Calu3 (cell line): ENCODE results near the gene OR2V2. TPM values are rescaled to one million over a fixed set of nuclear protein-coding genes. Genes with fewer than 3 reads are reported as not detected.
A peak's percentile ranks its signal among the peaks of the same experiment; 100 is the strongest.
"Not testable (repeated sequence)": the region's sequence is repeated elsewhere in the genome, so short reads cannot be mapped to it uniquely, and the experiment has no call there.

ENCODE experiments used
- BruUV-seq: library from RNA; stranded (reverse); fragments of 400-500 nt; replicated peaks from 2 replicates; lab custom pipeline; 2021; lab: Mats Ljungman, UMichigan
- CTCF ChIA-PET: fragments of 300-600 bp; sonication (Branson Sonifier 250); formaldehyde crosslinking; loops from one replicate; lab custom pipeline; 2022; ENCODE audit warnings: antibody characterized with exemption; lab: Charles Lee
- DNase-seq: peaks from one replicate; pipeline ENCODE4 v3.0.0; 2022
- H3K27ac Mint-ChIP-seq: one replicate; pipeline ENCODE4 v1.8.0; 2022; ENCODE audit warnings: mixed read lengths; ENCODE audit not compliant: unreplicated experiment
- H3K27me3 Mint-ChIP-seq: one replicate; pipeline ENCODE4 v1.8.0; 2022; ENCODE audit warnings: mixed read lengths; ENCODE audit not compliant: unreplicated experiment
- H3K36me3 Mint-ChIP-seq: one replicate; pipeline ENCODE4 v1.8.0; 2022; ENCODE audit warnings: mild to moderate bottlenecking, moderate library complexity, mixed read lengths; ENCODE audit not compliant: insufficient read depth, unreplicated experiment
- H3K4me1 Mint-ChIP-seq: one replicate; pipeline ENCODE4 v1.8.0; 2022; ENCODE audit warnings: mild to moderate bottlenecking, low read depth, mixed read lengths; ENCODE audit not compliant: unreplicated experiment
- H3K4me3 Mint-ChIP-seq: one replicate; pipeline ENCODE4 v1.8.0; 2022; ENCODE audit warnings: mild to moderate bottlenecking, low read depth, moderate library complexity, mixed read lengths; ENCODE audit not compliant: unreplicated experiment
- H3K9me3 Mint-ChIP-seq: one replicate; pipeline ENCODE4 v1.8.0; 2022; ENCODE audit warnings: low read depth, mixed read lengths; ENCODE audit not compliant: unreplicated experiment
- CTCF ChIP-seq: fragments of 200-600 bp; IDR thresholded peaks from one replicate; pipeline ENCODE4 v1.8.0; 2022; ENCODE audit warnings: antibody characterized with exemption; ENCODE audit not compliant: unreplicated experiment
- intact Hi-C: fragments of 100-400 bp; cut with micrococcal nuclease; formaldehyde crosslinking; loops from one replicate; pipeline ENCODE4 v1.10.0; 2022; ENCODE audit not compliant: unreplicated experiment
- total RNA-seq: library from RNA; stranded (reverse); gene quantifications from 2 replicates; pipeline ENCODE4 v1.2.3, GENCODE V29; 2022

OR2V2 gene
- total RNA-seq, 1 experiment from 2014 or later = not detected

- Mint-ChIP-seq H3K4me3 (no peak overlapping the region), H3K36me3 (peaks cover 35% of the 10 kb centered on the region), H3K9me3 (no peaks in the 10 kb centered on the region), H3K27ac (no peak overlapping the region), H3K4me1 (peaks cover 52% of the 10 kb centered on the region), H3K27me3 (peaks cover 52% of the 10 kb centered on the region)
- DNase-seq = no peak
- CTCF ChIA-PET = interaction anchor here (0.7 kb wide), 1 partner anchor 399 kb away, joined by 4 read pairs; no protein-coding TSS in a partner anchor
- no peak for TF ChIP-seq CTCF
- intact Hi-C loops = no loop called here
- no TSS peak for BruUV-seq
Observed at GRCh38 chr5:181171782-181172181, 24.4 kb downstream of the OR2V2 start.

DNA sequence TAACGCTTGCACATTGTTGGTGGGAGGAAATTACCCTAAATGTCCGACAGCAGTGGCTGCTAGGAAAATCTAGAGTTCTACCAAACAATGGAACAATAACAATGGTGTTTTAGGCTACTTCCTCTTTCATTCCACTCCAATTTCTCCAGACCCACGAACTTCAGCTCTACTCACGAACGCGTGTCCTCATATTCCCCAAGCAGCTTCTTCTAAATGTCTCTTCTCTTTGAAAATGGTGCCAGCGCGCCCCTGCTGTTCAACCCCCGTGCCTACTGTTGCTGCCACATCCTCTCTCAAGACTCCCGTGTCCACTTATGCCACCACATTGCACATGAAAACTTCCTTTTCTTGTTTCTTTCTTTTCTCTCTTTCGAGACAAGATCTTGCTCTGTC, 25.6 kb downstream of the OR2V2 start:
- intact Hi-C loops = no loop called here
- DNase-seq = no peak
- no TSS peak for BruUV-seq
- Mint-ChIP-seq H3K9me3 (no peaks in the 10 kb centered on the region), H3K4me3 (peak overlapping the region; percentile 74), H3K4me1 (peaks cover 39% of the 10 kb centered on the region), H3K27me3 (peaks cover 46% of the 10 kb centered on the region), H3K27ac (peak overlapping the region; percentile 63), H3K36me3 (peaks cover 35% of the 10 kb centered on the region)
- CTCF ChIA-PET = interaction anchor here (0.6 to 1.3 kb wide), 4 partner anchors 15 to 304 kb away, joined by 3 to 5 read pairs (median 3); no protein-coding TSS in a partner anchor
- no peak for TF ChIP-seq CTCF

DNA sequence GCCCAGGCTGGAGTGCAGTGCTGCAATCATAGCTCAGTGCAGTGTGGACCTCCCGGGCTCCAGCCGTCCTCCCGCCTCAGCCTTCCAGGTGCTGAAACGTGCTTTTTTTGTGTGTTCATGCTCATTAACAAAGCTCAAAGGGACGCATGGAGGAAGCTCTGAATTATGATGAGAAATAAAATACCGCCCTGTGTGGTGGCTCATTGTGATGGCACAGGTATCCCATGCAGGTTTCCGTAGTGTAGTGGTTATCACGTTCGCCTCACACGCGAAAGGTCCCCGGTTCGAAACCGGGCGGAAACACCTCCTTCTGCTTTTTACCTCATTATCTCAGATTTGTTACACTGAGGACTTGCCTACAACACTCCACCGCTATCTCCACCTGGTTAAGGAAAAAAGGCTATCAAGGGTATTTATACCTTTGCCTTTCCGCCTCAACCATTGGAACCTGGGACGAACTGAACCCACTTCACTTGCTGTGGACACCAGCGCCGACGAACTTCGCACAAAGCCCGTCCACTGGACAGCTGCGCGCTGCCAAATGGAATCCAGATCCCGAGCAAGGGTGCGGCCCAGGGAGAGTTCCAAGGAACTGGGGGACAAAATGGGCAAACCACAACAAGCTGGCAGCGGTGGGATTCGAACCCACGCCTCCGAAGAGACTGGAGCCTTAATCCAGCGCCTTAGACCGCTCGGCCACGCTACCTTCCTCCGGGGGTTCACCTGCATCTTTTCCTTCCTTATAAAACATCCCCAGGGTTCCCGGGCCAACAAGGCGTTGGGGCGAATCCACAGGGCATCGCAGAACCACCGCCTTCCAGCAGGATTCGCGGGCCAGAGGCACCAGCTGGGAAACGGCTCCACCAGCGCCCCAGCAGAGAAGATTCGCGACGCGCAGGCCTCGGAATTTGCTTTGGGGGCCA, 26.3 kb downstream of the OR2V2 start:
- CTCF ChIA-PET = interaction anchor here (0.6 to 1.3 kb wide), 4 partner anchors 14 to 305 kb away, joined by 3 to 5 read pairs (median 3); no protein-coding TSS in a partner anchor
- Mint-ChIP-seq H3K4me3 (peak overlapping the region; percentile 74), H3K27ac (peak overlapping the region; percentile 63), H3K9me3 (no peaks in the 10 kb centered on the region), H3K4me1 (peaks cover 33% of the 10 kb centered on the region), H3K27me3 (peaks cover 39% of the 10 kb centered on the region), H3K36me3 (peaks cover 35% of the 10 kb centered on the region)
- intact Hi-C loops = no loop called here
- DNase-seq = peak; percentile 72
- TF ChIP-seq CTCF = no peak
- BruUV-seq = no TSS peak

GRCh38 chr5:181176254-181176952, 29.0 kb downstream of the OR2V2 start:
- TF ChIP-seq CTCF = no peak
- H3K36me3 Mint-ChIP-seq = peaks cover 13% of the 10 kb centered on the region
- H3K27ac Mint-ChIP-seq = no peak overlapping the region
- CTCF ChIA-PET = no interaction called here
- H3K27me3 Mint-ChIP-seq = peaks cover 25% of the 10 kb centered on the region
- no peaks in the 10 kb centered on the region for H3K9me3 Mint-ChIP-seq
- intact Hi-C loops = no loop called here
- H3K4me1 Mint-ChIP-seq = peaks cover 10% of the 10 kb centered on the region
- BruUV-seq = no TSS peak
- no peak for DNase-seq
- no peak overlapping the region for H3K4me3 Mint-ChIP-seq

- Mint-ChIP-seq H3K4me1 (peaks cover 22% of the 10 kb centered on the region), H3K27me3 (peaks cover 25% of the 10 kb centered on the region), H3K36me3 (peaks cover 18% of the 10 kb centered on the region)
- intact Hi-C loops, BruUV-seq, CTCF ChIA-PET, DNase-seq, H3K4me3 Mint-ChIP-seq, H3K27ac Mint-ChIP-seq, H3K9me3 Mint-ChIP-seq: not testable (repeated sequence)
Observed at GRCh38 chr5:181177559-181177958, 30.2 kb downstream of the OR2V2 start.
